Fibroblast of mammary gland (primary cell): ENCODE data around the gene MAP2.

ENCODE experiments used
- DNase-seq: peaks from one replicate; pipeline ENCODE4 v3.0.0-alpha.2; 2010; ENCODE audit warnings: low read depth
- H3K4me3 ChIP-seq: 2 replicates; pipeline ENCODE4 v1.5.1; 2011; ENCODE audit warnings: low read depth, mild to moderate bottlenecking, low read length, moderate library complexity; ENCODE audit not compliant: control insufficient read depth
- CTCF ChIP-seq: conservative IDR thresholded peaks from 2 replicates; pipeline ENCODE4 v1.5.1; 2011; ENCODE audit warnings: low read depth, low read length, inconsistent platforms; ENCODE audit not compliant: control insufficient read depth, insufficient read depth

MAP2 gene

GRCh38 chr2:209757163-209757562 lies 333.3 kb downstream of the MAP2 start:
- H3K4me3 ChIP-seq = no peak overlapping the region
- TF ChIP-seq CTCF = no peak
- no peak for DNase-seq

- no peak for DNase-seq
- no peak for TF ChIP-seq CTCF
- H3K4me3 ChIP-seq = no peak overlapping the region
Measured at GRCh38 chr2:209761566-209761965, 337.7 kb downstream of the MAP2 start.

- no peak overlapping the region for H3K4me3 ChIP-seq
- TF ChIP-seq CTCF = no peak
- no peak for DNase-seq
Measured at GRCh38 chr2:209762563-209762962, 338.7 kb downstream of the MAP2 start.

GRCh38 chr2:209763106-209763505 lies 339.3 kb downstream of the MAP2 start:
- no peak for TF ChIP-seq CTCF
- DNase-seq = no peak
- no peak overlapping the region for H3K4me3 ChIP-seq

- no peak overlapping the region for H3K4me3 ChIP-seq
- DNase-seq = no peak
- no peak for TF ChIP-seq CTCF
Measured at GRCh38 chr2:209766613-209767012, 342.8 kb downstream of the MAP2 start.

- no peak for TF ChIP-seq CTCF
Measured at GRCh38 chr2:209767316-209767715, 343.5 kb downstream of the MAP2 start.

GRCh38 chr2:209768557-209768956 lies 344.7 kb downstream of the MAP2 start:
- no peak for DNase-seq
- H3K4me3 ChIP-seq = no peak overlapping the region
- no peak for TF ChIP-seq CTCF

More at GRCh38 chr2:209767316-209767715, 343.5 kb downstream of the MAP2 start:
- DNase-seq = no peak
- H3K4me3 ChIP-seq = no peak overlapping the region
